Spleen (tissue), 3 donors: ENCODE measurements around the gene ZBTB3.
A peak's percentile ranks its signal among the peaks of the same experiment; 100 is the strongest.

Source experiments
- POLR2A ChIP-seq, 3 donors: fragments of 450-650 bp; IDR thresholded peaks; one replicate each; pipeline ENCODE4 v1.5.1; 2017; ENCODE audit warnings: antibody characterized with exemption in 3 of 3, mild to moderate bottlenecking in 1 of 3
- POLR2AphosphoS5 ChIP-seq, 3 donors: sonication (generic); formaldehyde crosslinking; IDR thresholded peaks; one replicate each; pipeline ENCODE4 v1.5.1; 2017; ENCODE audit warnings: antibody characterized with exemption in 3 of 3

DNA sequence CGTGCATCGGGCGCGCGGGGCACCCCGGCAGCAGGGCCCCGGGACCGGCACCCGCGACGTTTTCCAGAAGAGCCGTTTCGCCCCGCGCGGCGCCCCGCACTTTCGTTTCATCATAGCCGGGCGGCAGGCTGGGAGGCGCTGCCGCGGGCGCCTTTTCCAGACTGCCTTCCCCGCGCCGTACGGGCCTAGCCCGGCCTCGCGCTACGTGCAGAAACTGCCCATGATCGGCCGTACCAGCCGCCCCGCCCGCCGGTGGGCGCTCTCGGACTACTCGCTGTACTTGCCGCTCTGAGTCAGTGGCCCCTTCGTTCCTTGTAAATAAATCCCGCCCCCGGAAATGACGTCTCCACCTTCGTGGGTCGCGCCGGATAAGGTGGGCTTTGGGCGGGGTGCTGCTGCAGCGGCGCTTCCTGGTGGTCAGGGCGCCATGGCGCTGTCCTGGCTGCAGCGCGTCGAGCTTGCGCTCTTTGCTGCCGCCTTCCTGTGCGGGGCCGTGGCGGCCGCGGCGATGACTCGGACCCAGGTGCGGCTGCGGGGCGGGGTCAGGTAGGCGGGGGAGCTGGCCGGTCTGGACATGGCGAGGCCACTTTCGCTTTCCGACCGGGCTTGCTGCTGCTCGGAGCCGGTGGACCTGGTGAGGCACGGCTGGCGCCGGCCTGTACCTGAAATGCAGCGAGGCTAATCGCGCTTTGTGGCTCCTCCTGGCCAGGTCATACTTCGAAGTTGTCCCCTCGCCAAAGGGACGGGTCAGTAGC, 33.2 kb upstream of the ZBTB3 start, which contains the start of gene TMEM179B:
- TF ChIP-seq POLR2A (IDR thresholded peaks at IDR 0.05) (peak; percentile 38 to 96 (median 92)), POLR2AphosphoS5 (IDR thresholded peaks at IDR 0.05) (peak; percentile 100)
